HS-5 (cell line): ENCODE results near the gene TNFAIP2.

Experiments
- DNase-seq: peaks from one replicate; pipeline ENCODE4 v3.0.0-alpha.2; 2012; ENCODE audit warnings: low read depth

Gene TNFAIP2

GRCh38 chr14:103134405-103134804, 11.1 kb downstream of the TNFAIP2 start:
- DNase-seq: no peak

- no peak for DNase-seq
Measured at GRCh38 chr14:103134919-103135318, 11.7 kb downstream of the TNFAIP2 start.

- DNase-seq: no peak
Measured at GRCh38 chr14:103135333-103136260, 12.3 kb downstream of the TNFAIP2 start.

GRCh38 chr14:103136388-103137271, 13.4 kb downstream of the TNFAIP2 start:
- DNase-seq: no peak

GRCh38 chr14:103137689-103138300, 14.5 kb downstream of the TNFAIP2 start:
- no peak for DNase-seq

GRCh38 chr14:103138301-103139131, 15.3 kb downstream of the TNFAIP2 start:
- DNase-seq: no peak

GRCh38 chr14:103139132-103140025, 16.1 kb downstream of the TNFAIP2 start:
- no peak for DNase-seq

- no peak for DNase-seq
Measured at GRCh38 chr14:103140316-103141109, 17.3 kb downstream of the TNFAIP2 start.

GRCh38 chr14:103141117-103141796, 18.0 kb downstream of the TNFAIP2 start:
- DNase-seq: no peak

- DNase-seq: no peak
Measured at GRCh38 chr14:103142026-103142425, 18.8 kb downstream of the TNFAIP2 start.

- no peak for DNase-seq
Measured at GRCh38 chr14:103142721-103143302, 19.6 kb downstream of the TNFAIP2 start.

- no peak for DNase-seq
Measured at GRCh38 chr14:103143506-103143905, 20.2 kb downstream of the TNFAIP2 start.

- DNase-seq: peak; percentile 69
Measured at GRCh38 chr14:103144085-103144484, 20.8 kb downstream of the TNFAIP2 start.

GRCh38 chr14:103146141-103146709, 23.0 kb downstream of the TNFAIP2 start:
- DNase-seq: no peak

- DNase-seq: no peak
Measured at GRCh38 chr14:103149351-103150237, 26.3 kb downstream of the TNFAIP2 start.

GRCh38 chr14:103151270-103151945, 28.1 kb downstream of the TNFAIP2 start:
- no peak for DNase-seq

- DNase-seq: no peak
Measured at GRCh38 chr14:103155010-103155409, 31.7 kb downstream of the TNFAIP2 start.
